K562 (cell line): Measurements from ENCODE around the gene USP32.

Experiments
- CHD1 ChIP-seq: fragments of 200-600 bp; sonication (generic); IDR thresholded peaks from one replicate; pipeline ENCODE4 v1.6.1; 2012; ENCODE audit warnings: mild to moderate bottlenecking, moderate library complexity, low read length, inconsistent platforms
- CTCF ChIP-seq, 3 experiments: IDR thresholded peaks in 2 of 3; conservative IDR thresholded peaks in 1 of 3; 2 replicates each; pipeline ENCODE4 v1.5.1; 2011 to 2012; ENCODE audit warnings: low read length in 3 of 3, mild to moderate bottlenecking in 3 of 3, control low read depth in 2 of 3, improper control_type of control experiment in 1 of 3, inconsistent platforms in 1 of 3, low read depth in 1 of 3, mixed read lengths in 1 of 3, moderate library complexity in 1 of 3; ENCODE audit not compliant: insufficient read depth in 2 of 3
- DEAF1 ChIP-seq: fragments of 450-650 bp; formaldehyde crosslinking; IDR thresholded peaks from 2 replicates; pipeline ENCODE4 v1.4.0; 2020; ENCODE audit warnings: mild to moderate bottlenecking, moderate library complexity
- ETS1 ChIP-seq: conservative IDR thresholded peaks from 2 replicates; pipeline ENCODE4 v1.6.1; 2011; ENCODE audit warnings: low read depth, mild to moderate bottlenecking, low read length; ENCODE audit not compliant: control insufficient read depth
- HDAC6 ChIP-seq: IDR thresholded peaks from 2 replicates; pipeline ENCODE4 v1.6.1; 2012; ENCODE audit warnings: low read depth, mild to moderate bottlenecking, control low read depth, inconsistent platforms, low read length, moderate library complexity
- KDM1A ChIP-seq, 2 experiments: fragments of 450-650 bp; IDR thresholded peaks; 2 replicates each; pipeline ENCODE4 v1.6.1; 2016; ENCODE audit warnings: mild to moderate bottlenecking in 2 of 2
- RAD21 ChIP-seq, 2 experiments: fragments of 250-450 bp in 1 of 2; fragments of 450-650 bp in 1 of 2; sonication (Bioruptor Pico) in 1 of 2; formaldehyde crosslinking in 1 of 2; IDR thresholded peaks in 1 of 2; conservative IDR thresholded peaks in 1 of 2; 2 replicates each; pipeline versions ENCODE4 v1.4.0 to v1.8.0; 2020 to 2022; ENCODE audit warnings: mild to moderate bottlenecking in 2 of 2, moderate library complexity in 1 of 2
- RAD51 ChIP-seq: fragments of 450-650 bp; IDR thresholded peaks from 2 replicates; pipeline ENCODE4 v1.7.1; 2016; ENCODE audit warnings: low read depth, mild to moderate bottlenecking, borderline replicate concordance
- SETDB1 ChIP-seq: IDR thresholded peaks from one replicate; pipeline ENCODE4 v1.6.1; 2012; ENCODE audit warnings: low read length, control low read depth, inconsistent platforms
- ZBTB7A ChIP-seq: IDR thresholded peaks from 2 replicates; pipeline ENCODE4 v1.6.1; 2011; ENCODE audit warnings: low read depth, mild to moderate bottlenecking, low read length, moderate library complexity, borderline replicate concordance; ENCODE audit not compliant: control insufficient read depth
- ZFP1 ChIP-seq: fragments of 450-650 bp; formaldehyde crosslinking; IDR thresholded peaks from 2 replicates; pipeline ENCODE4 v1.4.0; 2020; ENCODE audit warnings: mild to moderate bottlenecking, mixed read lengths
- ZZZ3 ChIP-seq: fragments of 450-650 bp; IDR thresholded peaks from 2 replicates; pipeline ENCODE4 v1.6.1; 2016; ENCODE audit warnings: antibody characterized with exemption, mild to moderate bottlenecking, moderate library complexity

GRCh38 chr17:60303406-60304099, 88.4 kb downstream of the USP32 start:
- TF ChIP-seq RAD51 (no peak), ETS1 (no peak), RAD21 (CRISPR knock-in tag; conservative IDR thresholded peaks at IDR 0.05 in 1 of 2, IDR thresholded peaks at IDR 0.05 in 1 of 2) (no peak), CTCF (IDR thresholded peaks at IDR 0.05 in 2 of 3, conservative IDR thresholded peaks at IDR 0.05 in 1 of 3; ENCODE audit: insufficient read depth in 2 of 3, low read depth in 1 of 3, low read length in 3 of 3) (no peak), SETDB1 (no peak), DEAF1 (CRISPR knock-in tag) (no peak), ZZZ3 (no peak), ZBTB7A (no peak), CHD1 (no peak), KDM1A (IDR thresholded peaks at IDR 0.05) (no peak), HDAC6 (no peak), ZFP1 (CRISPR knock-in tag) (no peak)
